ENCODE data around the gene DNLZ.

DNA sequence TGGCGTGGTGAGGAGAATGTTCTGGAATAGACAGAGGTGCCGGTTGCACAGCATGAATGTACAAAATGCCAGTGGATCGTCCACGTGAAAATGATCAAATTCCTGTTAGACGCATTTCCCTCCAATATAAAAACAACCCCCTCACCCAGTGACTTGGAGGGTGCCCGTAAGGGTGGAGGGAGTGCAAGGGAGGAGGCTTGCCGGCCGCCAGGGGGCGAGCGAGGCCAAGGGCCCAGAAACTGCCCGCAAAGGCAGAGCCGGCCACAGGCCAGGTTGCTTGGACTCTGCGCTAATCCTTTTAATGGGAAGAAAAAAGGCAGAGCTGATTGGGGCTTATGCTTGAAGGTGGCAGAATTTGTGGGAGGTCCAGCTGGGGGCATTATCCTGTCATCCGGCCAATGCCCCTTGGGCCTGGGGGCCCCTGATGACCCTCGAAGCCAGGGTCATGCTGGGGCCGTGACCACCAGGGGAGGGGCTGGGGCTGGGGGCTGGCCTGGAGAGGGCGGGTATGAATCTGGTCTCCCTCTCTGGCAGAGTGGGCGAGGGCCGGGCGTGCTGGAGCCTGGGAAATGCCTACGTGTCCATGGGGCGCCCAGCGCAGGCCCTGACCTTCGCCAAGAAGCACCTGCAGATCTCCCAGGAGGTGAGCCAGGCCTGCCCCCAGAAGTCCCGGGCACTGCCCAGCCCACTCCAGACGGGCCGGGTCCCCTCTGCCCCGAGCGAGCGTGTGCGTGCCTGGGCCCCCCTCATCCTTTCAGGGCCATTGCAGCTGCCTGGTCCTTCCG, 24.2 kb downstream of the DNLZ start:
- TF ChIP-seq POLR2AphosphoS5 (IDR thresholded peaks at IDR 0.05) (no peak), TAF1 (IDR thresholded peaks at IDR 0.05; ENCODE audit: low read depth) (no peak), EZH2 (IDR thresholded peaks at IDR 0.05; ENCODE audit: borderline replicate concordance, insufficient read depth, low read length, poor library complexity, severe bottlenecking) (no peak), EP300 (conservative IDR thresholded peaks at IDR 0.05; ENCODE audit: poor library complexity, severe bottlenecking) (no peak), RAD21 (conservative IDR thresholded peaks at IDR 0.05) (no peak), SMC3 (conservative IDR thresholded peaks at IDR 0.05; ENCODE audit: poor library complexity) (no peak), MXI1 (conservative IDR thresholded peaks at IDR 0.05; ENCODE audit: poor library complexity, severe bottlenecking) (no peak)
- TF ChIP-seq, protein P1, sequence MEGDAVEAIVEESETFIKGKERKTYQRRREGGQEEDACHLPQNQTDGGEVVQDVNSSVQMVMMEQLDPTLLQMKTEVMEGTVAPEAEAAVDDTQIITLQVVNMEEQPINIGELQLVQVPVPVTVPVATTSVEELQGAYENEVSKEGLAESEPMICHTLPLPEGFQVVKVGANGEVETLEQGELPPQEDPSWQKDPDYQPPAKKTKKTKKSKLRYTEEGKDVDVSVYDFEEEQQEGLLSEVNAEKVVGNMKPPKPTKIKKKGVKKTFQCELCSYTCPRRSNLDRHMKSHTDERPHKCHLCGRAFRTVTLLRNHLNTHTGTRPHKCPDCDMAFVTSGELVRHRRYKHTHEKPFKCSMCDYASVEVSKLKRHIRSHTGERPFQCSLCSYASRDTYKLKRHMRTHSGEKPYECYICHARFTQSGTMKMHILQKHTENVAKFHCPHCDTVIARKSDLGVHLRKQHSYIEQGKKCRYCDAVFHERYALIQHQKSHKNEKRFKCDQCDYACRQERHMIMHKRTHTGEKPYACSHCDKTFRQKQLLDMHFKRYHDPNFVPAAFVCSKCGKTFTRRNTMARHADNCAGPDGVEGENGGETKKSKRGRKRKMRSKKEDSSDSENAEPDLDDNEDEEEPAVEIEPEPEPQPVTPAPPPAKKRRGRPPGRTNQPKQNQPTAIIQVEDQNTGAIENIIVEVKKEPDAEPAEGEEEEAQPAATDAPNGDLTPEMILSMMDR (IDR thresholded peaks at IDR 0.05; ENCODE audit: poor library complexity, severe bottlenecking) = peak; percentile 56
- TF ChIP-seq, protein P2, sequence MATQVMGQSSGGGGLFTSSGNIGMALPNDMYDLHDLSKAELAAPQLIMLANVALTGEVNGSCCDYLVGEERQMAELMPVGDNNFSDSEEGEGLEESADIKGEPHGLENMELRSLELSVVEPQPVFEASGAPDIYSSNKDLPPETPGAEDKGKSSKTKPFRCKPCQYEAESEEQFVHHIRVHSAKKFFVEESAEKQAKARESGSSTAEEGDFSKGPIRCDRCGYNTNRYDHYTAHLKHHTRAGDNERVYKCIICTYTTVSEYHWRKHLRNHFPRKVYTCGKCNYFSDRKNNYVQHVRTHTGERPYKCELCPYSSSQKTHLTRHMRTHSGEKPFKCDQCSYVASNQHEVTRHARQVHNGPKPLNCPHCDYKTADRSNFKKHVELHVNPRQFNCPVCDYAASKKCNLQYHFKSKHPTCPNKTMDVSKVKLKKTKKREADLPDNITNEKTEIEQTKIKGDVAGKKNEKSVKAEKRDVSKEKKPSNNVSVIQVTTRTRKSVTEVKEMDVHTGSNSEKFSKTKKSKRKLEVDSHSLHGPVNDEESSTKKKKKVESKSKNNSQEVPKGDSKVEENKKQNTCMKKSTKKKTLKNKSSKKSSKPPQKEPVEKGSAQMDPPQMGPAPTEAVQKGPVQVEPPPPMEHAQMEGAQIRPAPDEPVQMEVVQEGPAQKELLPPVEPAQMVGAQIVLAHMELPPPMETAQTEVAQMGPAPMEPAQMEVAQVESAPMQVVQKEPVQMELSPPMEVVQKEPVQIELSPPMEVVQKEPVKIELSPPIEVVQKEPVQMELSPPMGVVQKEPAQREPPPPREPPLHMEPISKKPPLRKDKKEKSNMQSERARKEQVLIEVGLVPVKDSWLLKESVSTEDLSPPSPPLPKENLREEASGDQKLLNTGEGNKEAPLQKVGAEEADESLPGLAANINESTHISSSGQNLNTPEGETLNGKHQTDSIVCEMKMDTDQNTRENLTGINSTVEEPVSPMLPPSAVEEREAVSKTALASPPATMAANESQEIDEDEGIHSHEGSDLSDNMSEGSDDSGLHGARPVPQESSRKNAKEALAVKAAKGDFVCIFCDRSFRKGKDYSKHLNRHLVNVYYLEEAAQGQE (IDR thresholded peaks at IDR 0.05; ENCODE audit: borderline replicate concordance) = no peak

Data from neural cell (in vitro differentiated cells).